CD8-positive, alpha-beta memory T cell (primary cell): ENCODE results near the gene GPR17. TPM values are rescaled to one million over a fixed set of nuclear protein-coding genes. Genes with fewer than 3 reads are reported as not detected.

Experiments
- CTCF ChIA-PET: fragments of 350-600 bp; sonication (Branson Sonifier 250); formaldehyde crosslinking; loops from one replicate; lab custom pipeline; 2021; ENCODE audit warnings: antibody characterized with exemption; lab: Charles Lee
- POLR2A ChIA-PET: fragments of 350-600 bp; sonication (Branson Sonifier 250); formaldehyde crosslinking; loops from one replicate; lab custom pipeline; 2021; ENCODE audit warnings: antibody characterized with exemption; lab: Charles Lee
- DNase-seq, 5 donors: peaks; one replicate each; pipeline versions ENCODE4 v3.0.0 to v3.0.0-alpha.2; 2020 to 2022; ENCODE audit warnings: mixed read lengths in 1 of 5
- H3K27ac ChIP-seq: one replicate; pipeline ENCODE4 v1.7.0; 2013; ENCODE audit warnings: low read depth, mild to moderate bottlenecking, low read length, moderate library complexity
- H3K27me3 ChIP-seq: 2 replicates; pipeline ENCODE4 v1.7.0; 2013; ENCODE audit warnings: low read length, mild to moderate bottlenecking; ENCODE audit not compliant: insufficient read depth, poor library complexity, severe bottlenecking
- H3K36me3 ChIP-seq: 2 replicates; pipeline ENCODE4 v1.7.0; 2013; ENCODE audit warnings: mild to moderate bottlenecking, low read length, moderate library complexity; ENCODE audit not compliant: insufficient read depth
- H3K4me1 ChIP-seq: 2 replicates; pipeline ENCODE4 v1.7.0; 2013; ENCODE audit warnings: mild to moderate bottlenecking, low read length, moderate library complexity; ENCODE audit not compliant: insufficient read depth
- H3K4me3 ChIP-seq: 2 replicates; pipeline ENCODE4 v1.7.0; 2013; ENCODE audit warnings: mild to moderate bottlenecking, low read length
- H3K9me3 ChIP-seq: 2 replicates; pipeline ENCODE4 v1.7.0; 2013; ENCODE audit warnings: mild to moderate bottlenecking, low read length
- H3K27ac Mint-ChIP-seq, 8 donors: one replicate each; pipeline ENCODE4 v1.8.0; 2020 to 2021; ENCODE audit warnings: mixed read lengths in 8 of 8, mild to moderate bottlenecking in 6 of 8, inconsistent platforms in 3 of 8, moderate library complexity in 3 of 8
- H3K27me3 Mint-ChIP-seq, 2 donors: one replicate each; pipeline ENCODE4 v1.8.0; 2020 to 2021; ENCODE audit warnings: mixed read lengths in 2 of 2, mild to moderate bottlenecking in 1 of 2, moderate library complexity in 1 of 2
- H3K36me3 Mint-ChIP-seq, 3 donors: one replicate each; pipeline ENCODE4 v1.8.0; 2020 to 2021; ENCODE audit warnings: mixed read lengths in 3 of 3, inconsistent platforms in 1 of 3, mild to moderate bottlenecking in 1 of 3
- H3K4me1 Mint-ChIP-seq, 3 donors: one replicate each; pipeline ENCODE4 v1.8.0; 2020 to 2021; ENCODE audit warnings: mixed read lengths in 3 of 3, inconsistent platforms in 1 of 3, mild to moderate bottlenecking in 1 of 3
- H3K4me3 Mint-ChIP-seq, 7 donors: one replicate each; pipeline ENCODE4 v1.8.0; 2020 to 2021; ENCODE audit warnings: mixed read lengths in 7 of 7, mild to moderate bottlenecking in 6 of 7, moderate library complexity in 4 of 7, inconsistent platforms in 2 of 7
- H3K9me3 Mint-ChIP-seq, 5 donors: one replicate each; pipeline ENCODE4 v1.8.0; 2020 to 2022; ENCODE audit warnings: mixed read lengths in 5 of 5, mild to moderate bottlenecking in 3 of 5, moderate library complexity in 2 of 5, inconsistent platforms in 1 of 5
- polyA plus RNA-seq: library from polyadenylated mRNA; unstranded; fragments of 300-500 nt; fragmentation: Illumina TruSeq; gene quantifications from one replicate; pipeline ENCODE4 v1.2.3, GENCODE V29; 2021
- total RNA-seq, 2 experiments: library from RNA; stranded (reverse); gene quantifications; one replicate each; pipeline ENCODE4 v1.2.3, GENCODE V29; 2021

Gene GPR17
- total and polyA plus RNA-seq, 3 experiments from 2014 or later = not detected

DNA sequence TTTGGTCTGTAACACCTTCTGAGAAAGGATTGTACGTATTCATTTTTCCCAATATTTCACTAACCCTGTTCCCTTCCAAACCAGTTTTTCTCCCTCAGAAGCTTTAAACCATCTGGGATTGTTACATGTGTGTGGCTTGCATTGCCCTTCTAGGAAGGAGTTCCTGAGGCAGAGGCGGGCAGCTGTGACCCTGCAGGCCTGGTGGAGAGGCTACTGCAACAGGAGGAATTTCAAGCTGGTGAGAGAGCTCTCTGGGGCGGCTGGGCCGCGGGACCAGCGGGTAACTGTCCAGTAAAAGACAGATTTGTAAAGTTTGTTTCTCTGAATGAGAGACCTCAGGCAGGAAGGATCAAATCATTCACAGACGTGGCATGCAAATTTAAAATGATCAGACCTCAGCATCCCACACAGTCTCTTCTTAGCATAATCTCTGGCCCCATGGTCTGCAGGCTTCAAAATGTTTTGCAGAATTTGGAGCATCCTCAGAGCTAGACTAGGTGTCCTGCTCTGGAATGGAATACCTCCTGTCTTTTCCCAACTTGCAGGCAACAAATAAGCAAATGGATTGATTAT is 40.2 kb upstream of the GPR17 start:
- Histone ChIP-seq H3K9me3 (no peaks in the 10 kb centered on the region), H3K27me3 (no peaks in the 10 kb centered on the region), H3K4me3 (no peak overlapping the region), H3K27ac (no peak overlapping the region), H3K4me1 (no peaks in the 10 kb centered on the region), H3K36me3 (no peaks in the 10 kb centered on the region)
- Mint-ChIP-seq H3K4me1 (no peaks in the 10 kb centered on the region), H3K9me3 (peaks cover 0 to 3% (median 1%) of the 10 kb centered on the region in 5 donors), H3K27ac (no peak overlapping the region), H3K4me3 (no peak overlapping the region), H3K36me3 (no peaks in the 10 kb centered on the region), H3K27me3 (peaks cover 4 to 22% of the 10 kb centered on the region in 2 donors)
- CTCF ChIA-PET = no interaction called here
- POLR2A ChIA-PET = no interaction called here
- no peak for DNase-seq

- Mint-ChIP-seq H3K27me3 (peaks cover 4 to 22% of the 10 kb centered on the region in 2 donors), H3K9me3 (peaks cover 0 to 6% (median 1%) of the 10 kb centered on the region in 5 donors), H3K36me3 (peaks cover 0 to 4% (median 0%) of the 10 kb centered on the region in 3 donors), H3K4me1 (no peaks in the 10 kb centered on the region), H3K27ac (no peak overlapping the region), H3K4me3 (no peak overlapping the region)
- Histone ChIP-seq H3K27ac (no peak overlapping the region), H3K4me1 (no peaks in the 10 kb centered on the region), H3K36me3 (no peaks in the 10 kb centered on the region), H3K4me3 (no peak overlapping the region), H3K9me3 (no peaks in the 10 kb centered on the region), H3K27me3 (no peaks in the 10 kb centered on the region)
- ChIA-PET CTCF (no interaction called here), POLR2A (no interaction called here)
- DNase-seq = no peak
Measured at GRCh38 chr2:127606625-127607398, 39.1 kb upstream of the GPR17 start.

DNA sequence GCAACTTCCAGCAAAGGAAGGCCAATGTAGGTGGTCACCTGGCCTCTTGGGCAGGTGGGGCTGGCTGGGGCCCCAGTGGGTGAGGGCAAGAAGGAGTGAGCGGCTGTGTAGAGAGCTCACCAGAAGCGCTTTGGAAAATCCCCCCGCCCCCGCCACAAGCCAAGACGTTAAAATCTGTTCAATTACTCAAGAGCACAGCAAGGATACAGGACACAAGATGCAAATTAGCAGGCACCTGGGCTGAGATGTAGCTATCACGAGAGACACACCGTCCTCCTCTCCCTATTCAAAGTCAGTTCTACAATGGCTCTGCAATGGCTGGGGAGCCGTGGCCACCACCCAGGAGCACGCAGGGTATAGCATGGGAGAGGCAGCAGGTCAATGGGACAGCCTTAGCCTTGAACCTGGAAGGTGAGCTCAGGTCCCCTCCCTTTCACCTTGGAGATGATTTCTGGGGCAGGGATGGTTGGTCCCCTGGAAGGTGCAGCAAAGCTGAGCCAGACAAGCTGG is 38.5 kb upstream of the GPR17 start:
- POLR2A ChIA-PET = no interaction called here
- Mint-ChIP-seq H3K27ac (no peak overlapping the region), H3K4me1 (no peaks in the 10 kb centered on the region), H3K36me3 (peaks cover 0 to 4% (median 0%) of the 10 kb centered on the region in 3 donors), H3K4me3 (no peak overlapping the region), H3K27me3 (peaks cover 0 to 22% of the 10 kb centered on the region in 2 donors), H3K9me3 (peaks cover 0 to 6% (median 0%) of the 10 kb centered on the region in 5 donors)
- H3K27ac ChIP-seq = no peak overlapping the region
- DNase-seq = peak in 1 of 5 donors; percentile 26
- no peaks in the 10 kb centered on the region for H3K4me1 ChIP-seq
- no peak overlapping the region for H3K4me3 ChIP-seq
- H3K27me3 ChIP-seq = no peaks in the 10 kb centered on the region
- no peaks in the 10 kb centered on the region for H3K9me3 ChIP-seq
- CTCF ChIA-PET = no interaction called here
- H3K36me3 ChIP-seq = no peaks in the 10 kb centered on the region

- H3K9me3 ChIP-seq = no peaks in the 10 kb centered on the region
- Mint-ChIP-seq H3K4me1 (no peaks in the 10 kb centered on the region), H3K9me3 (peaks cover 0 to 10% (median 4%) of the 10 kb centered on the region in 5 donors), H3K4me3 (no peak overlapping the region), H3K27ac (no peak overlapping the region), H3K27me3 (peaks cover 0 to 26% of the 10 kb centered on the region in 2 donors), H3K36me3 (peaks cover 0 to 8% (median 0%) of the 10 kb centered on the region in 3 donors)
- H3K36me3 ChIP-seq = no peaks in the 10 kb centered on the region
- no peaks in the 10 kb centered on the region for H3K27me3 ChIP-seq
- ChIA-PET POLR2A (no interaction called here), CTCF (no interaction called here)
- H3K4me1 ChIP-seq = no peaks in the 10 kb centered on the region
- H3K27ac ChIP-seq = no peak overlapping the region
- H3K4me3 ChIP-seq = no peak overlapping the region
- DNase-seq = peak in 1 of 5 donors; percentile 28
Measured at GRCh38 chr2:127608061-127609030, 37.6 kb upstream of the GPR17 start.

DNA sequence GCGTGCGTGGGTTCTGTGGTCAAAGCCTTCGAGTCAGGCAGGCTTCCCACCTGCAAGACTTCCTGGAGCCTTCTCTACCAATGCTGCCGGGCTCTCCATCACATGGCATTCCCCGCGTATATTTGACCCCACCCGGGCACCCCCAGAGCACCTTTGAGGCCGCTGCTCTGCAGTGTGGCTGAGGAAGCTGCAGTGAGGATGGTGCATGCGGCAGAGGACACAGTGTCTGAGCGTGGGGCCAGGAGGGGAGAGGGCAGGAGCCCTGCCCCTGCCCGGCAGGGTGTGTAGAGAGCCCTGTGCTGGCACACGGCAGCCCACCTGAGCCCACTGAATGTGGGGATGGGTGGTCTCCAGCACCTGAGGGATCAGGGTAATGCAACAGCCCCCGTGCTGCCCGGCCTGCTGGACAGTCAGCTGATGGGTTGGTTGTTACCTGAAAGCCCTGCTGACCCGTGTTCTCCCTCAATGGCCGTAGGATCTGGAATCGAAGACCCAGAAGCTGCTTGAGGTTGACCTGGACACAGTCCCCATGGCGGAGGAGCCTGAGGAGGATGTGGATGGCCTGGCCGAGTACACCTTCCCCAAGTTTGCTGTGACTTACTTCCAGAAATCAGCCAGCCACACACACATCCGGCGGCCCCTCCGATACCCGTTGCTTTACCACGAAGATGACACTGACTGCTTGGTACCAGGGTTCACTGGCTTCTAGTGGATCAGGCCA is 36.8 kb upstream of the GPR17 start:
- Histone ChIP-seq H3K27ac (no peak overlapping the region), H3K4me3 (no peak overlapping the region), H3K9me3 (no peaks in the 10 kb centered on the region), H3K27me3 (no peaks in the 10 kb centered on the region), H3K36me3 (no peaks in the 10 kb centered on the region), H3K4me1 (no peaks in the 10 kb centered on the region)
- H3K36me3 Mint-ChIP-seq = peaks cover 0 to 8% (median 0%) of the 10 kb centered on the region in 3 donors
- no peaks in the 10 kb centered on the region for H3K4me1 Mint-ChIP-seq
- DNase-seq = no peak
- CTCF ChIA-PET = no interaction called here
- POLR2A ChIA-PET = no interaction called here
- peaks cover 2 to 30% of the 10 kb centered on the region in 2 donors for H3K27me3 Mint-ChIP-seq
- H3K4me3 Mint-ChIP-seq = no peak overlapping the region
- no peak overlapping the region for H3K27ac Mint-ChIP-seq
- H3K9me3 Mint-ChIP-seq = peaks cover 0 to 15% (median 7%) of the 10 kb centered on the region in 5 donors

DNA sequence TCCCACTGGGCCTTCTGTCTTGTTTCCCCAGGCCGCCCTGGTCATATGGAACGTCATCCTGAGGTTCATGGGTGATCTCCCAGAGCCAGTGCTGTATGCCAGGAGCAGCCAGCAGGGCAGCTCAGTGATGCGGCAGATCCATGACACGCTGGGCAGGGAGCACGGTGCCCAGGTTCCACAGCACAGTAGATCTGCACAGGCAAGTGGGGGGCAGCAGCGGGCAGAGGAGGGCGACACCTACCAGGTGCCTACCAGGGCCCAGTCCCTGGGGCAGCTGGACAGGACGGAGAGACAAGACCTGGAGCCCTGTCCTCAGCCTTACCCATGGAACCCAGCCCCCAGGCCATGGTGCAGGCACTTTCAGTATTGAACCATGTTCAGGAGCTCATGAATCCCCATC is 36.1 kb upstream of the GPR17 start:
- Mint-ChIP-seq H3K9me3 (peaks cover 0 to 17% (median 7%) of the 10 kb centered on the region in 5 donors), H3K27ac (no peak overlapping the region), H3K4me1 (no peaks in the 10 kb centered on the region), H3K27me3 (peaks cover 2 to 35% of the 10 kb centered on the region in 2 donors), H3K36me3 (peaks cover 0 to 8% (median 0%) of the 10 kb centered on the region in 3 donors), H3K4me3 (no peak overlapping the region)
- ChIA-PET POLR2A (no interaction called here), CTCF (no interaction called here)
- no peak for DNase-seq
- Histone ChIP-seq H3K4me1 (no peaks in the 10 kb centered on the region), H3K36me3 (no peaks in the 10 kb centered on the region), H3K4me3 (no peak overlapping the region), H3K27me3 (no peaks in the 10 kb centered on the region), H3K27ac (no peak overlapping the region), H3K9me3 (no peaks in the 10 kb centered on the region)

DNA sequence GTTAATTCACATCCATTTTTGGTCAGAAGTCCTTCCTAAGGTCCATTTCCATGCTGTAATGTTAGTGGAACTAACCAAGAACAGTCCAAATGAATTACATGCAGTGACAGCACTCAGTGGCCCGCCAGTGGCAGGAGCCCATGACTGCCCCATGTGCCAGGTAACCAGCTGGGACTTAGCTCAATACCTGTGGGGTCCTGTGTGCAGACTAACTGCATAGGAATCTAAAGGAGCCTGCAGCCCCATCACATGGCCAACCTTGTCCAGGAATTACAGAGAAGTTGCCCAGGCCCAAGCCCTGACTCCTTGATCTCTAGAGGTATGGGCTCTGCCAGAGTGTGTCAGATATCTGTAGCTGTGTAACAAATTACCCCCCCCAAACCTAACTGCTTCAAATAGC is 35.4 kb upstream of the GPR17 start:
- H3K27me3 ChIP-seq = peaks cover 3% of the 10 kb centered on the region
- H3K4me1 Mint-ChIP-seq = no peaks in the 10 kb centered on the region
- no peak overlapping the region for H3K27ac Mint-ChIP-seq
- peaks cover 0 to 17% (median 7%) of the 10 kb centered on the region in 5 donors for H3K9me3 Mint-ChIP-seq
- no peaks in the 10 kb centered on the region for H3K4me1 ChIP-seq
- no peak for DNase-seq
- H3K9me3 ChIP-seq = no peaks in the 10 kb centered on the region
- no peak overlapping the region for H3K4me3 ChIP-seq
- peaks cover 2 to 34% of the 10 kb centered on the region in 2 donors for H3K27me3 Mint-ChIP-seq
- POLR2A ChIA-PET = no interaction called here
- no peak overlapping the region for H3K4me3 Mint-ChIP-seq
- no peak overlapping the region for H3K27ac ChIP-seq
- no peaks in the 10 kb centered on the region for H3K36me3 ChIP-seq
- CTCF ChIA-PET = interaction anchor here (1.2 kb wide), 1 partner anchor 39 kb away, joined by 4 read pairs; no protein-coding TSS in a partner anchor
- peaks cover 0 to 8% (median 0%) of the 10 kb centered on the region in 3 donors for H3K36me3 Mint-ChIP-seq
